ENCODE results near the gene SMIM43.

The SMIM43 gene

DNA sequence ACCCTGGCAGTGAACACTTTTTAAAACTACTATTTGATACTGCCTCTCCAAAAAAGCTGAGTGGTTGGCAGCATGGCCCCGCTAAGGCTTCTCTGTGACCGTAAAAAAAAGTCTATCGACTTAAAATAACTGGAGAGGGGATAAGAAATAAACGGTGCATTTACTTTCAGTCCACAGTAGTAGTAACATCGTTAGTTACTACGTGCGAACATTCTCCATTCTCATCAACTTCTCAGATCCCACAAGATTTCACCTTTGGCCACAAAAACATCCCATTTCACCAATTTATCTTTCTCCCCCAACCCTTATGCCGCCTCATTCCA is 35.6 kb upstream of the SMIM43 start:
- TF ChIP-seq, protein P1, sequence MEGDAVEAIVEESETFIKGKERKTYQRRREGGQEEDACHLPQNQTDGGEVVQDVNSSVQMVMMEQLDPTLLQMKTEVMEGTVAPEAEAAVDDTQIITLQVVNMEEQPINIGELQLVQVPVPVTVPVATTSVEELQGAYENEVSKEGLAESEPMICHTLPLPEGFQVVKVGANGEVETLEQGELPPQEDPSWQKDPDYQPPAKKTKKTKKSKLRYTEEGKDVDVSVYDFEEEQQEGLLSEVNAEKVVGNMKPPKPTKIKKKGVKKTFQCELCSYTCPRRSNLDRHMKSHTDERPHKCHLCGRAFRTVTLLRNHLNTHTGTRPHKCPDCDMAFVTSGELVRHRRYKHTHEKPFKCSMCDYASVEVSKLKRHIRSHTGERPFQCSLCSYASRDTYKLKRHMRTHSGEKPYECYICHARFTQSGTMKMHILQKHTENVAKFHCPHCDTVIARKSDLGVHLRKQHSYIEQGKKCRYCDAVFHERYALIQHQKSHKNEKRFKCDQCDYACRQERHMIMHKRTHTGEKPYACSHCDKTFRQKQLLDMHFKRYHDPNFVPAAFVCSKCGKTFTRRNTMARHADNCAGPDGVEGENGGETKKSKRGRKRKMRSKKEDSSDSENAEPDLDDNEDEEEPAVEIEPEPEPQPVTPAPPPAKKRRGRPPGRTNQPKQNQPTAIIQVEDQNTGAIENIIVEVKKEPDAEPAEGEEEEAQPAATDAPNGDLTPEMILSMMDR (IDR thresholded peaks at IDR 0.05; ENCODE audit: low read depth, low read length, missing control alignments), result no peak
- peak overlapping the region; percentile 96 for H3K4me3 ChIP-seq (ENCODE audit: low read depth, low read length)
- in situ Hi-C loops (cut with HindIII; ENCODE audit: low sequenced_read_pairs), result no loop called here
- DNase-seq (ENCODE audit: low read depth), result no peak

DNA sequence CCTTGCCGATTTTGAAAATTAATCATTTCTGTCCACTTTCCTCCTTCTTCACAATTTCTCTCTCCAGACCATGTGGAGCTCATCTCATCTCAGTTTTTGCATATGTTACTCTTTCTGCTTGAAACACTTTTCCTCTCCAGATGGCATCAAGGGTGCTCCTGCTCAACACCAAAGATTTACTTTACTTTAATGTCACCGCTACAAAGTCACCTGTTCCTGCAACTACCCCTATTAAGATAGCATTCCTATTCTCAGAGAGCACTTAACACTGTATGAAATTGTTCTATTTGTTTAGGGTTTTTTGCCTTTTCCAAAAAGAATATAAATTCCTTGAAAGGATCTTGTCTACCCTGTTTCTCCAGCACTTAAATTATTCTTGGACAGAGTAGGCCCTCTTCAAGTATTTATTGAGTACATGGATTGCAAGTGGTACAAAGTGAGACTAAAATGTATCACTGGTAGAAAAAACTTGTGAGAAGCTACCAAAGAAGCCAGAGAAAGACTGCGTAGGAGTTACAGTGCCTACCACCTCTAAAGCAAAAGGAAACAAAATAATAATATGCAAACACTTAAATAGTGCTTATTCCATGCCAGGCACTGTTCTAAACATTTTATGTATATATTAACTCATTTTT is 35.0 kb upstream of the SMIM43 start:
- DNase-seq (ENCODE audit: low read depth), result no peak
- TF ChIP-seq, protein P1 (IDR thresholded peaks at IDR 0.05; ENCODE audit: low read depth, low read length, missing control alignments), result no peak
- in situ Hi-C loops (cut with HindIII; ENCODE audit: low sequenced_read_pairs), result no loop called here
- H3K4me3 ChIP-seq (ENCODE audit: low read depth, low read length), result no peak overlapping the region

DNA sequence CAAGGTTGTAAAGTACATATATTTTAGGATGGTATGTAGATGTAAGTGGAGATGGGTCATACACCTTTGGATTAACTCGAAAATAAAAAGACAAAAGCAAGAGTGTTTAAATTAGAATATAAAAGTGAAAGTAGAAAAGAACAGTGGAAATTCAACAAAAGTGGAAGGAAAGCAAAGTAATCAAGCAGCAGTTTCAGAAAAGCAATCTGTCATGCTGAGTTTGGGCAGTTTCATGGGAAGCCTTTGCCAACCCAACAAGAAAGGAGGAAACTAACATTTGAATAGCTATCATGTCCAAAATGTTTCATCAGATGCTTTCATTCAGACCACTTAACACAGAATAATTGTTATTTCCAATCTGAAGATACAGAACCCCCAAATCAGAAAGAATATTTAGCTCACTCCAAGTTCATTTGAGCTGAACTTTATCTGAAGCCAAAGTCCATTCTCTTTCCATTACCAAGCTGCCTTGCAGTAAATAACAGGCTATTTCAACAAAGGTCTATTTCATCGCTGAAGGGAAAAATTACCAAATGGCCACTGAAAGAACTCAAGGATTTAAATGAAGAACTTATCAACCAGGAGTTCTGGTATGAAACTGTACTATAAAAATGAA is 34.4 kb upstream of the SMIM43 start:
- TF ChIP-seq, protein P1 (IDR thresholded peaks at IDR 0.05; ENCODE audit: low read depth, low read length, missing control alignments), result no peak
- in situ Hi-C loops (cut with HindIII; ENCODE audit: low sequenced_read_pairs), result no loop called here
- no peak overlapping the region for H3K4me3 ChIP-seq (ENCODE audit: low read depth, low read length)
- no peak for DNase-seq (ENCODE audit: low read depth)

DNA sequence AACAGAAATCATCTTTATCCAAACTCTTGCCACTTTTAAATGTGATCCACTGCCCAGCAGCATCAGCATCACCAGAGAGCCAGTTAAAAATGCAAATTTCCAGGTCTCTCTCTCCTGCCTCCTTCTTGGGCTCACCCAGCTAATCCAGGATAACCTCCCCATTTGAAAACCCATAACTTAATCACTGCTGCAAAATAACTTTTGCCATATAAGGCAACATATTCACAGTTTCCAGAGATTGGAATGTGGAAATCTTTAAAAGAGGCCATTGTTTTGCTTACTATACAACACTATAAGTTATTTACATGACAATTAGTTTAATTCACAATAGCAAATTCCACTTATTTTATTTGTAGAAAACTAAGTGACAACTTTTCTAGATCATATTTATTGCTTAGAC is 31.3 kb upstream of the SMIM43 start:
- no peak for DNase-seq (ENCODE audit: low read depth)

DNA sequence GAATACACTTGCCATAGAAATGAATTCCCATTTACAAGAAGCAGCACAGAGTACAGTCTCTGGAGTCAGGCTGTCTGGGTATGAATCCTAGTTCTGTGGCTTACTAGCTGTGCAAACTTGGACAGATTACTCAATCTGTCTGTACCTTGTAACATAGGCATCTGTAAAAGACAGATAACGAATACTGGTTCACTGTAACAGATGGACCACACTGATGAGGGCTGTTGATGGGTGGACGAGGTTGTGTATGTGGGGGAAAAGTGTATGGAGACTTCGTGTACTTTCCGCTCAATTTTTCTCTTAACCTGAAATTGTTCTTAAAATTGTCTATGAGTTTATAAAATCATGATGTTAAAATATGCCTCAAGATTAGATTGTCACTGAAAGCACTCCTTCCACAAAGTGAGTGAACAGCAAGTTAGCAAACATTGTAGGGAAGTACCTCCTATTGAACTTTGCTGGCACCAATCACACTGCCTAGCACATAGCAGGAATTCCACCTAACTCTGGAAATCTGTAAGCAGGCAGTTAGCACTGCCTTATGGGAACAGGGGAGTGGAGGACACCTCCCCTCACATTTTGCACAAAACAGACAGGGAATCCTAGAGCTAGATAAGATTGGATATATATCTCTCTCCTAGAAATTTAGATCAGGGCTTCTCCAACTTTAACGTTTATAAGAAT is 29.7 kb upstream of the SMIM43 start:
- no peak for DNase-seq (ENCODE audit: low read depth)
- in situ Hi-C loops (cut with HindIII; ENCODE audit: low sequenced_read_pairs), result no loop called here
- TF ChIP-seq, protein P1 (IDR thresholded peaks at IDR 0.05; ENCODE audit: low read depth, low read length, missing control alignments), result no peak
- no peak overlapping the region for H3K4me3 ChIP-seq (ENCODE audit: low read depth, low read length)

More for the DNA sequence above, 31.3 kb upstream of the SMIM43 start:
- H3K4me3 ChIP-seq (ENCODE audit: low read depth, low read length), result no peak overlapping the region
- TF ChIP-seq, protein P1 (IDR thresholded peaks at IDR 0.05; ENCODE audit: low read depth, low read length, missing control alignments), result no peak
- in situ Hi-C loops (cut with HindIII; ENCODE audit: low sequenced_read_pairs), result no loop called here

DNA sequence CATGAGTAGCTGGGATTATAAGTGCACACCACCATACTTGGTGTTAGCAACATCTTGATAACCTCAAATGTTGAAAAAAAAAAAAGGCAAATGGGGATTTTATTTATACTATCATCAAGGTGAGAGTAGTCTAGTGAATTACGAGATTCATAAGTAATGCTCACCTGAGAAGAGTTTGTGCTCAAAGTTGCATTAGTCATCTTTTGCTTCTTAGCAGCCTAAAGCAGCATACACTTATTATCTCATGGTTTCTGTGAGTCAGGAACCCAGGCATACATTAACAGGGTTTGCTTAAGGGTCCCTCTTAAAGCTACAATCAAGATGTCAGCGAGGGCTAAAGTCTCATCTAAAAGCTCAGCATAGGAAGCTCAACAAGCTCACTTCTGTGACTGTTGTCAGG is 28.0 kb upstream of the SMIM43 start:
- in situ Hi-C loops (cut with HindIII; ENCODE audit: low sequenced_read_pairs), result no loop called here
- no peak for DNase-seq (ENCODE audit: low read depth)
- TF ChIP-seq, protein P1 (IDR thresholded peaks at IDR 0.05; ENCODE audit: low read depth, low read length, missing control alignments), result no peak
- no peak overlapping the region for H3K4me3 ChIP-seq (ENCODE audit: low read depth, low read length)

All from astrocyte of the cerebellum (primary cell).